Ecto neural progenitor cell (in vitro differentiated cells): ENCODE data around the gene PSTPIP1.

Experiments used
- DNase-seq: peaks from one replicate; pipeline ENCODE4 v3.0.0-alpha.2; 2018; ENCODE audit warnings: low spot score

The PSTPIP1 gene

DNA sequence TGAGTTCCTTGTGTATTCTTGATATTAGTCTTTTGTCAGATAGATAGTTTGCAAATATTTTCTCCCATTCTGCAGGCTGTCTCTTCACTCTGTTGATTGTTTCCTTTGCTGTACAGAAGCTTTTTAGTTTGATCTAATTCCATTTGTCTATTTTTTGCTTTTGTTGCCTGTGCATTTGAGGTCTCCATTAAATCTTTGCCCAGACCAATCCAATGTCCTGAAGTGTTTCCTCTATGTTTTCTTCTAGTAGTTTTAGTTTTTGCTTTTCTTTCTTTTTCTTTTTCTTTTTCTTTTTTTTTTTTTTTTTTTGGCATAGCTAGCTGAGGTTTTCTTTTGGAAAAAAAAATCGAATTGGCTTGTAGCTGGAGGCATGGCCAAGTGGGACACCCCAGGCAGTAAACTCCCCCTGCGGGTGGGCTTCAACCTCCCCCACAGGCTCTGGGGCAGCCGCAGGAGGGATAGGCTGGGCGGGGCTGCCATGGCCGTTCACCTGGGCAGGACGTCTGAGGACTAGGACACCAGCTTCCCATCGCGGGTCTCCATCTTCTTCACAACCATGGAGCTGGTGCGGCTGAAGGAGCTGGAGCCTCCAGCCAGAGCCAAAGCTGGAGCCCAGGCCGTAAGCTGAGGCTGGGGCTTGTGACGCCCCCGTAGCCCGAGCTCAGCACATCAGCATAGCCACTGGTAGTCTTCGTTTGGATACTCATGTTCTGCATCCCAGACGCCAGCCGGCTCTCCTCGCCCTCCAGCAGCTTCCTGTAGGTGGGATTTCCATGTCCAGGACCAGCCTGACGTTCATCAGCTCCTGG lies 16.2 kb upstream of the PSTPIP1 start:
- no peak for DNase-seq

- no peak for DNase-seq
These were observed 15.5 kb upstream of the PSTPIP1 start for GRCh38 chr15:76979331-76979925.

DNA sequence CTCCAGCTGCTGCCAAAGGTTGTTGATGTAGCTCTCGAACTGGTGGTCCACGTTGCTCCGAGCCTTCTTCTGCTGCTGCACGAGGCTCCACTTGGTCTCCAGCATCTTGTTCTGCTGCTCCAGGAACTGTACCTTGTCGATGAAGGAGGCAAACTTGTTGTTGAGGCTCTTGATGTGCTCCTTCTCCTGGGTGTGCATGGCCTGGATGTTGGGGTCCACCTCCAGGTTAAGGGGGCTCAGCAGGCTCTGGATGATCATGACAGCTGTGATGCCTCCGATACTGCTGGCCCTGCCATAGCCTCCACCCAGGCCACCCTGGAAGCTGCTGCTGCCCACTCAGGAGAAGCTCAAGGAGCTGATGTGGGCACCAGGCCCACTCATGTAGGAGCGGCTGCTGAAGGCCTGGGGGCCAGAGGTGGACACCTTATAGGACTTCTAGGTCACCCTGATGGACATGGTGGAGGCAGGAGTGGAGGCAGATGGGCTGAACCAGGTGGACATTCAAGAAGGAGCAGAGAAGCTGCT lies 14.9 kb upstream of the PSTPIP1 start:
- DNase-seq, result no peak

GRCh38 chr15:76982356-76982755 lies 12.6 kb upstream of the PSTPIP1 start:
- DNase-seq, result no peak

DNA sequence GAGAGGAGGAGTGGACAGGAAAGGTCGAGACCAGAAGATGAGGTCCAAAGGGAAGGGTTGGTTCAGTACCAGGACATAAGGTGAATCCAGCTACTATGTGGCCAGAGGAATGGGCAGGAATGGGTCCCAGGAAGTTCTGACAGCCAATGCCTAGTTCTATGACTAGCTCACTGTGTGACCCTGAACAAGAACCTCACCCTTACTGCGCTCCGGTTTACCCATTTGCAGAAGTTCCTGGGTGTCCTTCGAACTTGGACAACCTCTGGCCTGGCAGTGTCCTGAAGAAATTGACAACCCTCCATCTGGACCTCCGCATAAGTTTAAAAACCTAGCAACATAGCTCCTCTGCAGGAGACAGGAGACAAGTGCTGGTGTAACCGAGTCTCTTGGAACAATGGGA lies 12.2 kb upstream of the PSTPIP1 start:
- DNase-seq, result no peak

DNA sequence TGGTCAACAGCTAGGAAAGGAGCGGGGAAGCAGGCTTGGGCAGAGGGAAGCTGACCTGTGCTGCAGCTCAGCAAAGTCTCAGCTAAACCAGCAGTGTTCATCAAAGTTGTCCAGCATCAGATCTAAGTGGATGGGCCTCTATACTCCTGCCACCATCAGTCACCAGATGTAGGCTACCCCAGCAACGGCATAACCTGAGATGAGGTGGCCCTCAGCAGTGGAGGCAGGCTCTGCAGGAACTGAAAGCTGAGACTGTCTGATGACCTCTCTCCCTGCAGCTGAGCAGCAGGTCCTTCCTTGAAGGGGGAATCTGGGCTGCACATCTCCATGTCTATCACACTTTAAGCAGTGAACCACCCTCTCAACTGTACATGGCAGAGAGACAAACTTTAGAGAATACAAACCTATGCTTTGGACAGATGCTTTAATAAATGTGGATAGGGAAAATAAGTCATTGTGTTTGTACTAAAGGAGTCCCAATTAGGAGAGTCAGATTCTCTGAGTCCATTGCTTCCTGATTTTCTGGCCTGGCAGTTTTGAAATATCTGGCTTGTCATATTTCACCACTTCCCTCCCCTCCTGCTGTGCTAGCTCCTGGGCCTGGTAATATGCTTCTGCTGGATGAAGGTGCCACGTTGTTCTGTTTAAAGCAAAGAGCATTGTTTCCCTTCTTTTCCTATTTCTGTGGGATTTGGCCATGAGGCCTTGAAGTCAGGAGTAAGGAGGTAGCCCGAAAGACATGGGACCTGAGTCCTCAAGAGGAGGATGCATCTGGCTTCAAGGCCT lies 11.1 kb upstream of the PSTPIP1 start:
- DNase-seq, result no peak

- no peak for DNase-seq
These were observed 8.2 kb upstream of the PSTPIP1 start for GRCh38 chr15:76986743-76987142.

GRCh38 chr15:76987276-76987675 lies 7.7 kb upstream of the PSTPIP1 start:
- no peak for DNase-seq

- DNase-seq, result no peak
These were observed 6.7 kb upstream of the PSTPIP1 start for GRCh38 chr15:76987896-76988860.

DNA sequence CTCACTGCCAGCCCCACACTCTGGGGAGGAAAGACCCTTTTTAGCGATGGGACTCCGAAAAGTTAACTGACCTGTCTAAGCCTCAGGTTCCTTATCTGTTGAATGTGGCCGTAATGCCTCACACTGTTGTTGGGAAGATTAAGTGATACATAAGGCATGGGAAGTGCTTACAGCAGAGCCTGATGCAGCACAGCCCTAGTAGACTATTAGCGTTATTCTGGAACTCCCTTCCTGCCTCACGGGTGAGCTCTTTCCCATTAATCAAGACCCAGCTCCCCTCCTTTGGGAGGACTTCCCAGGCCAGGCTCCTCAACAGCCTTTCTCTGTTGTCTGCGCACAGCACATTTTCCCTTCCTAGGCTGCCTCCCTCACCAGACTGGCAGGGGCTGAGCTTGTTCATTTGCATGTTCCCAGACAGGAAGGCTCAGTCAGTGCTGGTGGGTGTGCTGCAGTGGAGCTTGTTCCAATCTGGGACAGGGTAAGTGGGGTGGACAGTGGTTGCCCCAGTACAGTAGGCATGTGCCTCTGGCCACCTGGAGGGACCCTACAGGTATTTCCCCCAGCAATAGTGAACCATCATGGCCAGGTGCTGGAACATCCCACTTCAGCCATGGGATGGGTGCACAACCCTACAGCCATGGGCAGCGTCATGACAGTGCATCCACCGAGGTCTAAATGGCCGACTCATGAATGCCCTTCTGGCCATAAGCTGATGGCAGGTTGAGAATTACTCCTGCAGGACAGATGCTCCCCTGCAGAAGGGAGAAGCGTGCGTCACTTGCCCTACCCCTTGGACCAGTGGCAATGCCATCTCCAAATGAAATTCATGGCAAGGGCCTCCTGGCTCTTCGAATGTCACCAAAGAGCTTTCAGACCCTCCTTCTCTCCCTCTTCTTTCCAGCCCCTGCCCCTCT lies 5.8 kb upstream of the PSTPIP1 start:
- DNase-seq, result no peak

GRCh38 chr15:76991048-76991447 lies 3.9 kb upstream of the PSTPIP1 start:
- no peak for DNase-seq

DNA sequence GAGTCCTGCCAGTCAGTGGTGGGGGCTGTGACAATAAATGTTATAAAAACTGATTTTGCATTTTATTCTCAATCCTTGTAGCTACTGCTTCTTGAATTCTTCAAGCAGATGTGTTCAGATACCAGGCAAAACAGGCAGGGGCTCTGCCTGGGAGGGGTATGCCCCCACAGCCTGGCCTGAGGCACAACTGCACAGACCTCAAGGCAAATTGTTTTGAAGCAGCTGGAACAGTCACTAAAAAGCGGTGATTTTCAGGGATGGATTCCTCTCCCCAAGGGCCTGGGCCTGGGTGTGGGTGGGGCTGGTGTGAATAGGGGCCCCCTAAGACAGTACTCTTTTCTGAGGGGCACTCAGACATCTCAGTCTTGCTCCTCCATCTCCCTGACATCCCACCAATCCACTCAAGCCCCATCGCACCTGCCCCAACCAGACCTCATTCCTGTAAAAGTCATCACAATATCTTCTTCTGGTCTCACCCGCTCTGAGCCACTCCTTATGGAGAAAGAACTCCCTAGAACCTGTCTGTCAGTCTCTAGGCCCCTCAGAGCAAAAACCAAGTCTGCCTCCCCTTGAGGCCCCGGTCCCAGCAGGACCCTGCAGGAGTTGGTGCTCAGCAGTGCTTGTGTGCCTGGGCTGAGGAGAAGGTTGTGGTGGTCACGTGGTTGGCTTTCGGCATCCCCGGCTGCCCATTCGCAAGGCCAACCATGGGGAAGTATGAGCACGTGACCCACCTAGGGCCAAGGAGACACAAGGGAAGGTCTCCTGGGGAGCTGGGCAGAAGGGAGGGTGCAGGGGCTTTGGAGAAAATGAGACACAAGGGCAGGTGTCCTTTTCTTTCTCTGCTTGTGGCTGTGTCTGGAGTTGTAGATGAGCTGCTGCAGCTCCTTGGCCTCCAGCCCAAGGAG lies 2.9 kb upstream of the PSTPIP1 start:
- no peak for DNase-seq

GRCh38 chr15:76993114-76993725 lies 1.7 kb upstream of the PSTPIP1 start:
- no peak for DNase-seq

DNA sequence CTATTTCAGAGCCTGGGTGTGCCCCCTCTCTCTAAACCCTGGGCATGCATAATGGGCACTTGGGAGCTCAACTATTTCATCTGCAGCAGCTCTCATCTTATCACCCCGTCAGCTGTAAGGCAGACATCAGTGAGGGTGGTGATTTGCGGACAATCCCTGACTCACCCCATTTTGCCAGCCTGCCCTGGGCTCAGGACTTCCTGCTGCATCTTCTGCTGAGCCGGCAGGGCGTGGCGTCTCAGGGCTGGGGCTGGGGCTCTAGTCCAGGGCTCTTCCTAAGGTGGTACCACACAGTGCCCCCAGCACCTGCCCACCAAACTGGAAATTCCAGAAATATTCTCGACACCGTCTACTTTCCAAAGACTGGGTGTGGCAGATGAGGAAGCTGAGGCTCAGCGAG lies 925 bp upstream of the PSTPIP1 start:
- no peak for DNase-seq

DNA sequence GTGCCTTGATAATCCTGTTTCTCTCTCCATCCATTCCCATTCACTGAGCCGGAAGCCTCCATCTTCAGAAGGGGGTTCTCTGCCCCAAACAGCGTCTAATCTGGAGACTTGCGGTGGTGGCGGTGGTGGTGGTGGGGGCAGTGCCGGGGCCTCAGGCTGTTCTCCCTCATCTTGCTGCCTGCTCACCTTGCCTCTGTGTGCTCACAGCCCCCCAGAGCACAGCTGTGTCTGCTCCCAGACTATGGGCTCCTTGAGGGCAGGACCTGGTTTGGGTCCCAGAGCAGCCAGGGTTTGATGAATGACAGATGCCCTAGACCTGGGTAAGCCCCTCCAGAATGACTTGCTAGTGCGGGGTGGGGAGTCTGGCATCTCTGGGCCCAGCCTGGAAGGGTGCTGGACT lies 430 bp upstream of the PSTPIP1 start:
- no peak for DNase-seq

DNA sequence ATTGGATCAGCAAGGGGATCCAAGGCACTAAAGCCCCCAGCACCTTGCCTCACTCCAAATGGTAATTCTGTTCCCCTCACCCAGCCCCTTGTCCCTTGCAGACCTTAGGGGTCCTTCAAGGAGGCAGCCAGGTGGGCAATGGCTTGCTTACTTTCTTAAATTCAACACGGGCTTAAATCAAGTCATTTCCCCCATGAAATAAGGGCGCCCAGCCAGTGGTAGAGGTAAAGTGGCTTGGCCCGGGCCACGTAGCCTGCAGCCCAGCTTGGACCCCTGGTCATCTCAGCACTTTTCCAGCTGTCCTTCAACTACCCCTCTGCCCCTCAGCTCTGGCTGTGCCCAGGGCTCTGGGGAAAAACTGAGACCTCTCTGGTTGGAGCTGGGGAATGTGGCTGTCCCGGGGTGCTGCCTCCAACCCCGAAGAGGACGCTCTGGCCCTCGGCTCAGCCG lies 1.2 kb downstream of the PSTPIP1 start:
- no peak for DNase-seq

GRCh38 chr15:76996526-76997401 lies 1.8 kb downstream of the PSTPIP1 start:
- DNase-seq, result no peak
